K562 (cell line): ENCODE measurements around the gene CDCP2. TPM values are rescaled to one million over a fixed set of nuclear protein-coding genes. Genes with fewer than 3 reads are reported as not detected.
A peak's percentile ranks its signal among the peaks of the same experiment; 100 is the strongest.

Experiments
- ATAC-seq: fragments of 200-7000 bp; cut with Tn5 transposase; 3 replicates; pipeline ENCODE4 v1.9.1; 2020; ENCODE audit warnings: moderate library complexity
- BruUV-seq: library from RNA; stranded (reverse); fragments of 400-500 nt; replicated peaks from 2 replicates; lab custom pipeline; 2021; lab: Mats Ljungman, UMichigan
- CTCF ChIA-PET: fragments of 300-600 bp; formaldehyde crosslinking; extraction: SDS; loops from one replicate; lab custom pipeline; 2021; ENCODE audit warnings: low intra/inter-chr PET ratio; lab: Yijun Ruan, JAX
- POLR2A ChIA-PET: fragments of 300-600, 350-650 bp; sonication (Branson Sonifier 250); formaldehyde crosslinking; extraction: SDS; loops from one replicate; lab custom pipeline; 2021; ENCODE audit warnings: antibody characterized with exemption, inconsistent platforms; lab: Yijun Ruan, JAX
- DNase-seq, 4 experiments: peaks; one replicate each; pipeline versions ENCODE4 v3.0.0 to v3.0.0-alpha.2; 2011 to 2018; ENCODE audit warnings: low spot score in 3 of 4, mixed read lengths in 3 of 4; ENCODE audit errors: extremely low read depth in 1 of 4
- FAIRE-seq: peaks from 2 replicates; lab custom pipeline; 2011; peaks lifted over from hg19 to GRCh38; lab: Jason Lieb, UNC
- H2AFZ ChIP-seq: 2 replicates; pipeline ENCODE4 v1.6.0; 2011; ENCODE audit warnings: low read depth, low read length, control low read depth, inconsistent platforms
- H3K27ac ChIP-seq: fragments of 200-600 bp; 3 replicates; pipeline ENCODE4 v1.8.0; 2011; ENCODE audit warnings: low read depth, mild to moderate bottlenecking, control low read depth, inconsistent platforms, low read length, moderate library complexity, mixed read lengths; ENCODE audit errors: extremely low read depth
- H3K27me3 ChIP-seq, 2 experiments: fragments of 300-600 bp in 1 of 2; 2 replicates in 1 of 2; 3 replicates in 1 of 2; pipeline versions ENCODE4 v1.6.0 to v1.8.0; 2011; ENCODE audit warnings: inconsistent platforms in 2 of 2, low read length in 2 of 2, mild to moderate bottlenecking in 1 of 2, mixed read lengths in 1 of 2, moderate library complexity in 1 of 2; ENCODE audit not compliant: control insufficient read depth in 2 of 2, insufficient read depth in 2 of 2
- H3K36me3 ChIP-seq: fragments of 300-600 bp; 3 replicates; pipeline ENCODE4 v1.8.0; 2011; ENCODE audit warnings: mild to moderate bottlenecking, low read length, inconsistent platforms; ENCODE audit not compliant: control insufficient read depth, insufficient read depth
- H3K4me1 ChIP-seq, 2 experiments: fragments of 200-600 bp in 1 of 2; replicated peaks in 1 of 2; 2 replicates in 1 of 2; 3 replicates in 1 of 2; pipeline versions ENCODE4 v1.5.1 to v1.8.0; 2011; ENCODE audit warnings: inconsistent platforms in 2 of 2, low read length in 2 of 2, mild to moderate bottlenecking in 1 of 2, mixed read lengths in 1 of 2, moderate library complexity in 1 of 2; ENCODE audit not compliant: control insufficient read depth in 2 of 2, insufficient read depth in 2 of 2
- H3K4me2 ChIP-seq: 2 replicates; pipeline ENCODE4 v1.6.1; 2011; ENCODE audit warnings: low read length, control low read depth, inconsistent platforms, mixed read lengths; ENCODE audit not compliant: insufficient read depth
- H3K4me3 ChIP-seq: fragments of 200-600 bp; sonication (generic), shearing (Covaris generic); 2 replicates; pipeline ENCODE4 v1.5.1; 2016; ENCODE audit warnings: control low read depth, inconsistent platforms
- H3K79me2 ChIP-seq: fragments of 200-600 bp; 3 replicates; pipeline ENCODE4 v1.8.0; 2011; ENCODE audit warnings: low read length, inconsistent platforms; ENCODE audit not compliant: control insufficient read depth, insufficient read depth
- H3K9ac ChIP-seq, 2 experiments: 2 replicates each; pipeline versions ENCODE4 v1.6.0 to v1.6.1; 2011; ENCODE audit warnings: low read depth in 2 of 2, low read length in 2 of 2, control low read depth in 1 of 2, inconsistent platforms in 1 of 2, mild to moderate bottlenecking in 1 of 2, mixed read lengths in 1 of 2; ENCODE audit not compliant: insufficient read depth in 1 of 2
- H3K9me1 ChIP-seq: one replicate; pipeline ENCODE4 v1.6.0; 2011; ENCODE audit warnings: inconsistent platforms, mild to moderate bottlenecking, low read length, moderate library complexity; ENCODE audit not compliant: control insufficient read depth, insufficient read depth
- H3K9me3 ChIP-seq: replicated peaks from 2 replicates; pipeline ENCODE4 v1.5.1; 2011; ENCODE audit warnings: low read depth, low read length, inconsistent platforms; ENCODE audit not compliant: control insufficient read depth, insufficient read depth
- H4K20me1 ChIP-seq: replicated peaks from 2 replicates; pipeline ENCODE4 v1.6.1; 2011; ENCODE audit warnings: low read length, inconsistent platforms, mixed read lengths; ENCODE audit not compliant: control insufficient read depth, insufficient read depth
- CBFB ChIP-seq: sonication (generic); formaldehyde crosslinking; IDR thresholded peaks from 2 replicates; pipeline ENCODE4 v1.4.0; 2020; ENCODE audit warnings: mild to moderate bottlenecking, missing genetic modification reagents
- CBX3 ChIP-seq, 2 experiments: IDR thresholded peaks; 1 replicate in 1 of 2; 2 replicates in 1 of 2; pipeline ENCODE4 v1.6.1; 2012; ENCODE audit warnings: inconsistent platforms in 2 of 2, low read length in 2 of 2, borderline replicate concordance in 1 of 2, control low read depth in 1 of 2
- CHCHD3 ChIP-seq: fragments of 250-450 bp; sonication (Bioruptor Pico); IDR thresholded peaks from 2 replicates; pipeline ENCODE4 v2.1.2; 2022; ENCODE audit warnings: mild to moderate bottlenecking
- CLOCK ChIP-seq: fragments of 250-450 bp; sonication (Bioruptor Pico); IDR thresholded peaks from 2 replicates; pipeline ENCODE4 v1.4.0; 2020; ENCODE audit warnings: mild to moderate bottlenecking, moderate library complexity, borderline replicate concordance
- CSDE1 ChIP-seq, 2 experiments: fragments of 450-650 bp; IDR thresholded peaks; 2 replicates each; pipeline ENCODE4 v1.6.1; 2016; ENCODE audit warnings: mild to moderate bottlenecking in 1 of 2
- GTF2E2 ChIP-seq: fragments of 200-800 bp; sonication (Bioruptor generic); IDR thresholded peaks from 2 replicates; pipeline ENCODE4 v1.6.1; 2016; ENCODE audit warnings: missing genetic modification characterization, missing compliant biosample characterization
- KLF6 ChIP-seq: fragments of 250-450 bp; sonication (Bioruptor Pico); IDR thresholded peaks from 2 replicates; pipeline ENCODE4 v1.4.0; 2020; ENCODE audit warnings: mild to moderate bottlenecking, moderate library complexity, borderline replicate concordance
- MAFF ChIP-seq: IDR thresholded peaks from 2 replicates; pipeline ENCODE4 v1.6.1; 2012; ENCODE audit warnings: low read length, improper control_type of control experiment
- PHF21A ChIP-seq: fragments of 450-650 bp; IDR thresholded peaks from 2 replicates; pipeline ENCODE4 v1.6.1; 2017; ENCODE audit warnings: low read depth, borderline replicate concordance
- SIRT6 ChIP-seq: IDR thresholded peaks from one replicate; pipeline ENCODE4 v1.6.1; 2012; ENCODE audit warnings: low read depth, mild to moderate bottlenecking, control low read depth, inconsistent platforms, low read length, moderate library complexity
- SRF ChIP-seq, 2 experiments: fragments of 250-450, 450-650 bp in 1 of 2; sonication (Bioruptor Pico) in 1 of 2; sonication (generic) in 1 of 2; formaldehyde crosslinking; IDR thresholded peaks; 2 replicates each; pipeline versions ENCODE4 v1.5.0 to v1.5.1; 2020 to 2022; ENCODE audit warnings: mild to moderate bottlenecking in 1 of 2, missing genetic modification reagents in 1 of 2
- SRSF9 ChIP-seq: fragments of 200-400 bp; formaldehyde crosslinking; IDR thresholded peaks from 2 replicates; pipeline ENCODE4 v1.6.1; 2017; ENCODE audit warnings: low read depth, low read length, borderline replicate concordance
- ZBTB8A ChIP-seq: fragments of 450-650 bp; IDR thresholded peaks from 2 replicates; pipeline ENCODE4 v1.6.1; 2018; ENCODE audit warnings: mild to moderate bottlenecking, moderate library complexity; ENCODE audit not compliant: partially characterized antibody
- ZFPM2 ChIP-seq: fragments of 250-450 bp; sonication (Bioruptor Pico); IDR thresholded peaks from 2 replicates; pipeline ENCODE4 v1.5.1; 2022; ENCODE audit warnings: mild to moderate bottlenecking
- ZFX ChIP-seq: sonication (generic); formaldehyde crosslinking; IDR thresholded peaks from 2 replicates; pipeline ENCODE4 v1.8.0; 2022; ENCODE audit warnings: mild to moderate bottlenecking, missing genetic modification reagents, moderate library complexity
- ZNF121 ChIP-seq: sonication (generic); formaldehyde crosslinking; conservative IDR thresholded peaks from 2 replicates; pipeline ENCODE4 v1.8.0; 2022; ENCODE audit warnings: missing genetic modification reagents
- WGBS: fragments of 100-300 bp; shearing (Covaris generic); methylation state at CpG from one replicate; pipeline ENCODE4 v1.1.6; 2016; ENCODE audit warnings: low coverage, mixed read lengths; ENCODE audit not compliant: insufficient coverage; ENCODE audit errors: missing lambda C conversion rate; 5-methylcytosine and 5-hydroxymethylcytosine counted together
- in situ Hi-C: fragments of 300-500 bp; cut with MboI; formaldehyde crosslinking; loops from 4 replicates; pipeline ENCODE4 v1.15.0; 2018; ENCODE audit warnings: inconsistent platforms, mixed read lengths
- intact Hi-C: fragments of 100-400 bp; cut with micrococcal nuclease; formaldehyde crosslinking; loops from 2 replicates; pipeline ENCODE4 v1.14.2; 2022
- polyA plus RNA-seq, 8 experiments: library from polyadenylated mRNA; depleted of rRNA in 4 of 8; stranded (reverse) in 5 of 8; unstranded in 3 of 8; fragments of >200 nt; fragmentation: Nextera tagmentation in 2 of 8; fragmentation: Illumina TruSeq in 1 of 8; extraction: Ambion mirVana in 2 of 8; extraction: Trizol in 1 of 8; gene quantifications; 2 replicates each; pipeline versions ENCODE4 v1.2.1 to v1.2.3, GENCODE V29; 2011 to 2014; ENCODE audit warnings: inconsistent platforms in 1 of 8, missing spikeins in 1 of 8
- total RNA-seq, 7 experiments: library from RNA; depleted of rRNA in 6 of 7; stranded (reverse); fragments of >200 nt in 6 of 7; fragmentation: Illumina TruSeq in 2 of 7; extraction: Trizol in 2 of 7; gene quantifications; 2 replicates each; pipeline versions ENCODE4 v1.2.1 to v1.2.3, GENCODE V29; 2011 to 2021; ENCODE audit warnings: low replicate concordance in 1 of 7

CDCP2 gene
- total and polyA plus RNA-seq, 9 of the 15 experiments (the other 6 are each of a cell fraction or from before 2014, with no cell fraction given), result not detected

- no peak for TF ChIP-seq ZNF121 (CRISPR knock-in tag)
These were observed 20.9 kb upstream of the CDCP2 start (continued) for GRCh38 chr1:54173681-54174080.

DNA sequence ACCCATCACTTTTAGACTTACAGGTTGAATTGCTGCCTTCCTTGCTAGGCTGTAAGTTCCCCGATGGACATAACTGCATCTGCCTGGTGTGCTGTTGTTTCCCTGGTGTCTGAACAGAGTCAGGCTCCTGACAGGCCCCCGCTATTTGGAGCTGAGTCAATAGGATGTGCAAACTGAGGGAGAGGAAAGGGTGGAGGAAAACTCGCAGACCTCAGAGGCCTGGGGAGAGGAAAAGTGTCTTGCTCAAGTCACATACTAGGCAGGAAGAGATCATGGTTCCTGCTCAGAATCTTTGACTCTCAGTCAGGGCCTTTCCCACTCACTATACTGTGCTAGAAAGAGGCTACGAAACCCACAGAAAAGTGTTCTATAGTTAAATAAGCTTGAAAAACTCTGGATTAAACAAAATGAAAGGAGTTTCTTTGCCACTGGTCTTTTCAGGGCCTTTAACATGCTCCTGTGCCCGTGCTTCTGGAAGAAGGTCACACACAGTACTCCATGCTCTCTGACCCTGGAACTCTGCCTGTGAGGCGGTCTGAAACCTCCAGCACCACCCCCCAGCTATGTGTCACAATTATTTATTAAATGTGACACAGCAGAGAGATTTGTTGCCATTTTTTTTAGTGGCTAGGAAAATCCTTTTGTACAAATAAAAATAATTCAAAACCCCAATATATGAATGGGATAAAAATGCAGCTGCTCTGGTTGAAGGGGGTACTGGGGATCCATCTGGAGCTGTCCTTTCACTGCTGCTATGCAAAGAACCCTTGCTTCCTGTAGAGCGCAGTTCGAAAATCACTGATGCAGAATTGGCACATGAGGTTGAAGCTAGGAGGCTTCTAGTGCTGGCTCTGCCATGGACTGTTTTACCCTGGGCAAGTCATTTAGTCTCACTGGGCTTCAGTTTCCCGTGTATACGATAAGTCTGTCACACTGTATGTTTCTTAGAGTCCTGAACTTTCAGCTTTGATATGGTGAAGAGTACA, 20.1 kb upstream of the CDCP2 start:
- CTCF ChIA-PET, result no interaction called here
- 64% methylated on average over 10 of the region's 10 CpGs for WGBS
- no peak overlapping the region for H3K4me3 ChIP-seq
- POLR2A ChIA-PET, result interaction anchor here (0.6 to 3.4 kb wide), 6 partner anchors 10 to 480 kb away, joined by 3 to 15 read pairs (median 3); partner anchors contain the start of gene CDCP2
- H3K9ac ChIP-seq, result peak overlapping the region in 1 of 2 experiments; percentile 8; a peak in 1 of 4 replicates
- H3K4me2 ChIP-seq, result no peak overlapping the region
- FAIRE-seq (no peak), DNase-seq (no peak), ATAC-seq (no peak)
- no TSS peak for BruUV-seq
- TF ChIP-seq CHCHD3 (CRISPR knock-in tag) (no peak), SIRT6 (no peak), PHF21A (no peak), ZBTB8A (no peak), ZFX (CRISPR knock-in tag) (no peak), CBX3 (IDR thresholded peaks at IDR 0.05; ENCODE audit: borderline replicate concordance in 1 of 2, low read length in 2 of 2) (no peak), CSDE1 (IDR thresholded peaks at IDR 0.05) (no peak), CBFB (no peak), CLOCK (CRISPR knock-in tag) (no peak), KLF6 (no peak), ZFPM2 (CRISPR knock-in tag) (no peak), GTF2E2 (tag) (no peak), SRSF9 (no peak), SRF (CRISPR knock-in tag; IDR thresholded peaks at IDR 0.05) (no peak), MAFF (no peak)
- no peak overlapping the region for H3K27ac ChIP-seq
- H3K36me3 ChIP-seq, result peaks cover 6% of the 10 kb centered on the region; the same call in 1 of the 3 replicates
- no peaks in the 10 kb centered on the region for H3K9me3 ChIP-seq
- no peaks in the 10 kb centered on the region for H3K79me2 ChIP-seq
- no peak overlapping the region for H2AFZ ChIP-seq
- no peaks in the 10 kb centered on the region; a peak in 1 of 5 replicates for H3K4me1 ChIP-seq
- in situ Hi-C loops, result no loop called here
- no peaks in the 10 kb centered on the region for H3K27me3 ChIP-seq
- H3K9me1 ChIP-seq, result no peaks in the 10 kb centered on the region
- intact Hi-C loops, result no loop called here
- H4K20me1 ChIP-seq, result no peaks in the 10 kb centered on the region
